Globus pallidus (tissue), 1 donor: ENCODE measurements around the gene SRSF10.
"Not testable (repeated sequence)": the region's sequence is repeated elsewhere in the genome, so short reads cannot be mapped to it uniquely, and the experiment has no call there.

Source experiments
- DNase-seq: peaks from one replicate; pipeline ENCODE4 v3.0.0-alpha.2; 2015; ENCODE audit warnings: low spot score

SRSF10 gene

DNA sequence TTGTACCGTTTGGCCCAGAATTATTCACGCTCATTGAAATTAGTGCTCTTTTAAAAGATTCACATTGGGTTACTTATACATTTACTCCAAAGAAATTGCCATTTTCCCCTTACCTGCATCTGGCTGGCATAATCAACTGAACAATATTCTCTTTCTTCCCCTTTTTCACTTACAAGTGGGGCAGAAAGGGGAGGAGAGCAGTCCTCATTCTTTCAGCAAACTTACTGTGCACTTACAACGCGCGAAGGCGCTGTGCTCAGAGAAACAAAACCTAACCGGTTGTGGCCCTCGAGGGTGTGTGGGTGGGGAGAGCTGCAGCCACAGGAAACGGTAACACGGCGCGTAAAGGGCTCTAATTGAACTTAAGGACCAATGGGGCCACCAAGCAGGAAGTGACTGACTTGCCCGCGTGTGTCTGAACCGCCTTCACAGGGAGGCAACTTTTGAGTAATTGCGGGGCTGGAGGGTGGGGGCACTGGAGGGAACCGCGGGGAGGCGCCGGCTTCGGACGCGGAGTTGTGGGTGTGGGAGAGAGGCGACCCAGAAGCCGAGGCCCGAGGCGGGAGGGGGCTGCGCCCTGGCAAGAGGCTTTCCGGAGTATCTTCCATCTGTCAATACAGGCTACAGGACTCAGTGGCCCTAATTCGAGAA is 21.2 kb downstream of the SRSF10 start:
- DNase-seq: peak; percentile 67

DNA sequence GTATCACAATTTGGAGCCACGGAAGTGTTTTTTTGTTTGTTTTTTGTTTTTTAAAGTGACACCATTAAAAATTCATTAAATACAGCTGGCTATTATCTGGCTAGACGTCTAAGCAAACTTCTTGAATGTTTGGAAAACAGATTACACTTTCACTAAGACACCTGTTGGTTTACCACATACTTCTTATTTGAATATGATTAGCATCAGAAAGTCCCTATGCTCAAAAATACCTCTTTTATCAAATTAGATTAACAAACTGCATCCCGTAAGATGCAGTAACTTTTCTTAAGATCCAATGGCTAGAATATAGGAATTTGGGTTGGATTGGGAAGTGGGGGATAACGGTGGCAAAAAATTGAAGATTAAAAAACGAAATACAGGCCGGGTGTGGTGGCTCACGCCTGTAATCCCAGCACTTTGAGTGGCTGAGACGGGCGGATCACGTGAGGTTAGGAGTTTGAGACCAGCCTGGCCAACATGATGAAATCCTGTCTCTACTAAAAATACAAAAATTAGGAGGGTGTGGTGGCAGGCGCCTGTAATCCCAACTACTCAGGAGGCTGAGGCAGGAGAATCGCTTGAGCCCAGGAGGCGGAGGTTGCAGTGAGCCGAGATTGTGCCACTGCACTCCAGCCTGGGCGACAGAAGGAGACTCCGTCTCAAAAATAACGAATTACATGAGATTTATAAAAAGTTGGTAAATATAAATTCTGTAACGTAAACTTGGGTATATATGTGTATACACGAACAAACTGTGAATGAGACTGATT is 21.9 kb downstream of the SRSF10 start:
- DNase-seq: not testable (repeated sequence)

DNA sequence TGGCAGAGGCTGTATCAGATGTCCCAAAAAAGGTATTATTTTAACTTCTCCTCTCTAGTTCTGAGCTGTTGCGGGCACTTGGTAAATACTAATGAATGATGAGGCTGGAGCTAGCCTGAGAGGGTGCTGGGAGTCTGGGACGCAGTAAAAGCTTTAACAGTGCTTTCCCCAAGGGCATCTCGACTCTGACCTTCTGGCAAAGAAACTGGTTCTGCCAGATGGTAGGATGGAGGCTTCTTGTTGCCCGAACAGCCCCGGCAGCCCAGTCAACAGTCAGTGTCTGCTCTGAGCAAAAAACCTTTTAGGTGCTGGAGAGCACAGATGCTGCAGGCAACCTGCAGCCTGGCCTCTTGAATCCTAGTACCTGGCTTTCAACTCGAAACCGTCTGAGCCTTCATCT is 23.0 kb downstream of the SRSF10 start:
- DNase-seq: no peak

DNA sequence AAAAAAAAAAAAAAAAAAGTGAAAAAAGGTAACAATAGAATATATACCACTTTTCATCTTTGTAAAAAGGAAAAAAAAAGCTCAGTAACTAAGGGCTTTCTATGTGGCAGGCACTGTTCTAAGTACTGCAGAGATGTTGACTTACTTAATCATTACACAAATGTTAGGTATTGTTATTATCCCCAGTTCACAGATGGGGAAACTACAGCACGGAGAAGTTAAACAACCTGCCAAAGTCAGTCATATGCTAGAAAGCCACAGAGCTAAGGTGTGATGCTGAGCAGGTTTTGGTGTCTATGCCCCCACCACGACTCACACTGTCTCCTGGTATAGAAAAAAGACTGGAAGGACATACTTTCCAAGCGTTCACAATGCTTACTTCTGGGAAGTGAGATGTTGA is 27.1 kb downstream of the SRSF10 start:
- DNase-seq: no peak

DNA sequence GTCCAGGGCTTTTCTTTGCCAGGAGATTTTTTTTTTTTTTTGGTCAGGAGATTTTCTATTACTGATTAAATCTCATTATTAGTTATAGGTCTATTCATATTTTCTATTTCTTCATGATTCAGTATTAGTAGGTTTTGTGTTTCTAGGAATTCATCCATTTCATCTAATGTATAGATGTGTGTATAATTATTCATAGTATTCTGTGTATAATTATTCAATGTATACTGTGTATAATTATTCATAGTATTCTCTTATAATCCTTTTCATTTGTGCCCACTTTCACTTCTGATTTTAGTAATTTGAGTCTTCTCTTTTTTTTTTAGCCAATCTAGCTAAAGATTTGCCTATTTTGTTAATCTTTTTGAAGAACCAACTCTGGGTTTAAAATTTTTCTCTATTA is 32.8 kb downstream of the SRSF10 start:
- DNase-seq: no peak

DNA sequence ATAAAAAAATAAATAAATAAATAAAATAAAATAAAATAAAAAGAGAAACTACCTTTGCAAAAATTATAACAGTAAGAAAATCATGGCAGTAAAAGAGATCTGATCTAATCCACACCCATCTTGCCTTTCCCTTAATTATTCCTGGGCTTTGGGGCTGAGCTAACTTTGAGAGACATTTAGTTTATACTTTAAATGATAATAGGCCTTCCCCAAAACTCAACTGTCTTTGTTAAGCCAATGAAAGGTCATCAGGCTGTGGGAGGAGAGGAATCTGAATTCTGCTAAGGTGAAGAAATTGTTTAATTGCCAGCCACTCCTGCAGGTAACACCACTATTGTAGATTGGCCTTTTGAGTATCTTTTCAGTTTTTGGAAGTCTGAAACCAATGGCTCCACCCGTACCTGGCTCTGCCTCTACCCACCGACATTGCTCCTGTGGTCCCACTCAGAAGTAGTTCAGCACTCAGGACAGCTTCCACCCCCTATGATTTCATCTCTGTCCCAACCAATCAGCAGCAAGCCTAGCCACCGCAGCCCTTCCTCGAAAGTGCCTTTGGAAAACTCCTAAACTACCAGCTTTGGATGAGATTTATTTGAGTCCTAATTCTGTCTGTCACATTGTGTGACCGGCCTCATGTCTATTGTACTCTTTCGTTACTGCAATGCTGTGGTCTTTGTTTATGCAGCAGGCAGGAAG is 43.5 kb downstream of the SRSF10 start:
- DNase-seq: no peak

DNA sequence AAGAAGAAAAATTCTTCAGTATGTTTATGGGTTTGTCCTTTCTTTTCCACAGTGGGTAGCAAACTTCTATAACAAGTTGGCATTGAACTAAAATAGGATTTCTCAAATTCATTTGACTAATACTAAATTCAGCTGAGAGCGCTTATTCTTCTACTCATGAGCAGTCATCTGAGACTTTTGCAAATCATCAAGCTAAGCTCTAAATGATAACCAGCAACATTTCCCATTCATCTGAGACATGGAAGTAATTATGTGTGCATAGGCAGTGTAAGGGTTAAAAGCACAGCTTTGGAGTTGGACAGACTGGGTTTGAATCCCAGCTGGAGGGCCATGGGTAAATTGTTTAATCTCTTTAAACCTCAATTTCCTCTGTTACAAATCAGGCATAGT is 48.6 kb downstream of the SRSF10 start:
- DNase-seq: no peak

DNA sequence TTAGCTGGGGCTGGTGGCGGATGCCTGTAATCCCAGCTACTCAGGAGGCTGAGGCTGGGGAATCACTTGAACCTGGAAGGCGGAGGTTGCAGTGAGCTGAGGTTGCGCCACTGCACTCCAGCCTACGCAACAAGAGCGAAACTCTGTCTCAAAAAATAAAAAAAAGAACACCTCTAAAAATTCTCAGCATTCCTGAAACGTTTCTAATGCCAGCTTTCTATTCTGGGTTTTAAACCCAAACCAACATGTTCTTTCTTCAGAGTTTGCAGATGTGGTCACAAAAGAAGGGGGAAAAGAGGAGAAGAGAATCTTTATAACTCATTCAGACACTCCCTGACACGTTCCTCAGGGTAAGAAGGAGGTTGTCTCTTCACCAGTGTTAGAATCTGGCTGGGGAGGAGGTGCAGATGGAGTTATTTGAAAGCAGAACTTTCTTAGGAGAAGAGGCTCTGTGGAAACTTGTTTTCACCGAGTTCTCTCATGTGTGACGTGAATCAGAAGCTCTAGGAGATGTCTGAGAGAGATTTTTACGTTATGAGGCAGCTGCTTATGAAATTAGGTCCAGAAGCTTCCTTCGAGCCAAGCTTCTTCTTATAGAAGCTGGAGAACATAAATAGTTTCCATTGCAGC is 49.2 kb downstream of the SRSF10 start:
- no peak for DNase-seq

DNA sequence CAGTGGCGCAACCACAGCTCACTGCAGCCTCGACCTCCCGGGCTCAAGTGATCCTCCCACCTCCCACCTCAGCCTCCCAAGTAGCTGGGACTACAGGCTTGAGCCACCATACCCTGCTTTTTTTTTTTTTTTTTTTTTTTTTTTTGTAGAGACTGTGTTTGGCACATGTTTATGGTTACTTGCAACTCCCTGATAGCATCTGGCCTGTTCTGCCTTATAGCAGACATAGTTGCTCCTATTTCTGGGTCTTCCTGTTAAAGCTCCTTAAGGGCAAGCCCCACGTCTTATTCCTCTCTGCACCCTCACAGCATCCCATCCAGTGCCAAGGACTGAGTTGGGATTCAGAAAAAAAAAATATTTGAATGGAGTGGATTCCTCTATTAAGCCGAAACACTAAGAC is 49.9 kb downstream of the SRSF10 start:
- DNase-seq: no peak

DNA sequence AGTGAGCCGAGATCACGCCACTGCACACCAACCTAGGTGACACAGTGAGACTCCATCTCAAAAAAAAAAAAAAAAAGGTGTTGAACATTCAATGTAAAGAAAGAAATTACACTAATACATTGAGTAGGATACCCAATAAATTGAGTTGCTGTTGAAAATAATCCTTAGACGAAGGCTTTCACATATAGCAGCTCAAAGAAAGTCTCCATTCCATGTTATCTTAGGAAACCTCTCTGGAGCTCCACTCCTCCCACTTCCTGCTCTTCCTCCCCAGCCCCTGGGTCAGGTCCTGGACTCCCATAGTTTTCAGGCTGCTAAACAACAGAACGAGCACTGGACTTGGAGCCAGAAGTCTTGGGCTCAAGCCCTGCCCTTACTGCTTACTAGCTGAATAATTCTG is 51.3 kb downstream of the SRSF10 start:
- no peak for DNase-seq

DNA sequence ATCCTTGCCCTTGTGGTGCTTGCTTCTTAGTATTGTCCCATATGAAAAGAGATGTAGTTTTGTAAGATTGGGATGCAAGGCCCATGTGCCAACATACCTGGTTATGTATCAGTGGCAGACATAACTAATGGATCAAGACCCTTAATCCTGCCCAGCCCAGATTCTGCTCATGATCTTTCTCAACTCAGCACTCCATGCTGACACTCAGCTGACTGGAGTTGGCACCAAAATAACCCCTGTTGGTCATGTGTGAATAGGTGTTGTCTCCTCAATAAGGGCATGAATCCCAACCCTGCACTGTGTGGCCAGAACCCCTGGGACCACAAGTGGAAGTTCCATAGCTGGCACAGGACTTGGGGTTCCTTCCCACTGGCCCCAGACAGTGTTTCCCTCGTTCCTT is 53.0 kb downstream of the SRSF10 start:
- no peak for DNase-seq

DNA sequence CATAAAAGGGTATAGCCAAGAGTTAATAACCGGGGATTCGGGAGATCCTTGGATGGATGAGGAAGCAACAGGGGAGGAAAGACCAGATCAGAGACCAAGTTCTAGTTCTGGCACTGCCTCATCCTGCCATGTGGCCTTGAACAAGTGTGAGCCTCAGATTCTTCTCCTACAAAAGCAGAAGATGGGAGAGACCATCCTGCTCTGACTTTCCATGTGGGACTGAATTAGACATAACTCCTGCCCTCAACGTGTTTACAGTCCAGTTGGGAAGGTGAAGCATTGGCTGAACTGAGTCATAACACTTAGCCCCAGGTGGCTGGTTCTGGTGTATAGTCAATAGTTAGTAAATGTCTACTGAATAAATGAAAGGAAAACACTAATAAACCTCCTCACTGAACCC is 54.8 kb downstream of the SRSF10 start:
- no peak for DNase-seq

DNA sequence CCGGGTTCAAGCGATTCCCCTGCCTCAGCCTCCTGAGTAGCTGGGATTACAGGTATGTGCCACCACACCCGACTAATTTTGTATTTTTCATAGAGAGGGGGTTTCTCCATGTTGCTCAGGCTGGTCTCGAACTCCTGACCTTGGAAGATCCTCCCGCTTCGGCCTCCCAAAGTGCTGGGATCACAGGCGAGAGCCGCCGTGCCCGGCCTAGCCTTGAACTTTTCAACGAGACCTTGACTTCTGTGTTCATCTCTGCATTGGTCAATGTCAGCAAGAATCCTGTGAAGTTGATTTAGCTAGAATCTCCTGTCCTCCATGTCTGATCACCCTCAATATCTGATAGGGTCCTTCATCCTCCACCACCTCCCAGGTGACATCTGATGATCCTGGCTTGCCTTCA is 55.5 kb downstream of the SRSF10 start:
- no peak for DNase-seq

DNA sequence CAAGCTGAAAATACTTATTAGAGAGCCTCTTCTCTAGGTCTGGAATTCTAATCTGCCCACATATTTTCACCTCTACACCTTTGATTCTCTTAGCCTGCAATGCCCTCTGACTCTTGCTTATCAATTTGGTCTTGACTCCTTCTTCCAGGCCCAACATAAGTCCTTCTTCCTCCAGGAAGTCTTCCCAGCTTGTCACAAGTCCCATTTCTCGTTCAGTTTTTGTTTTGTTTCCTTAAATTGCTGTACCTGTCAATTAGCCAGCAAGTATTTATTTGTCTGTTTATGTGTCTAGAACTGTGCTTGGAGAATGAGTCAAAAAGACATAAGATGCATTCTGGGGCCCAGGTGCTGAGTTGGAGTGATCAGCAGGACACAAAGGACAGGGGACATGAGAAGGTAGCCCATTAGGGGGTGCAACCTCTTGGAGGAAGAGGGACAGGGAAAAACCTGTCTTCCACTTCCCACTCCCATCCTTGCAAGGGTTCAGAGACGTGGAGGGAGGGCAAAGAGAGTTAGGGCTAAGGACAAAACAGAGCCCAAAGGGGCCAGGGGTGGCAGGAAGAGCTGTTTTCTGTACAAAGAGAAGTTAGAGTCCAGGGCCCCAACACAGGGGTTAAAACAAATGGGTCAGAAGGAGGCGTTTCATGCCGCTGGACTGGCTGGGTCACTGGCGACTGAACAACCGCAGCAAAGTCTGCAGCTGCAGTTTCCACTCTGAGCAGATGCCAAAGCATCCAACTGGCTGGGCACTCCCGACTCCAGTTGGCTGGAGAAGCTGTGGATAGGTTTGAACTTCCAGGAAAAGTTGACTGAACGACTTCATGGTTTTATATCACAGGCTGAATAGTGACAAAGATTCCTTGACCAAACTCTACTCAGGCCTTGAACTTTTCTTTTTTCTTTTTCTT is 56.3 kb downstream of the SRSF10 start:
- DNase-seq: no peak

DNA sequence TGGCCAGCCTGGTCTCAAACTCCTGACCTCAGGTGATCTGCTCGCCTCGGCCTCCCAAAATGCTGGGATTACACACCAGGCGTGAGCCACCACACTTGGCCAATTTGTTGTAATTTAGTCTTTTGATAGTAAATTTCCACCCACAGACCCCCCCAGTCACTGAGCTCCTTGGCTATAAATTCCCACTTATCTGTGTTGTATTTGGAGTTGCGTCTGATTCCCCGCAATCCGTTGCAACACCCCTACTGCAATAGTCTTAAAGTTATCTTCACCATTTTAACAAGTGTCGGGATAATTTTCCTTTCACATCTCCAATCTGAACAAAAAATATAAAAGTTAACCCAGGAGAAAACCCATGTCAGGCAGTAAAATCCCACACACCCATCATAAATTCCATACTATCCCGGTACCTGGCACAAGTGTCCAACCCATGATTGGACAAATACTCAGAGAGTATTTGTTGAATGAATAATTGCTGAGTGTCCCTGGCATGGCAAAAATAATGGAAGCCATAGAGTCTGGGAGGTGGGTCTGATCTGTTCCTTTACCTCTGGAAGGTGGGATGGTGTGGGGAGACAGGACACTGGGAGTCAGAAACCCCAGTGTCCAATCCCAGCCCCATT is 57.7 kb downstream of the SRSF10 start:
- DNase-seq: no peak

DNA sequence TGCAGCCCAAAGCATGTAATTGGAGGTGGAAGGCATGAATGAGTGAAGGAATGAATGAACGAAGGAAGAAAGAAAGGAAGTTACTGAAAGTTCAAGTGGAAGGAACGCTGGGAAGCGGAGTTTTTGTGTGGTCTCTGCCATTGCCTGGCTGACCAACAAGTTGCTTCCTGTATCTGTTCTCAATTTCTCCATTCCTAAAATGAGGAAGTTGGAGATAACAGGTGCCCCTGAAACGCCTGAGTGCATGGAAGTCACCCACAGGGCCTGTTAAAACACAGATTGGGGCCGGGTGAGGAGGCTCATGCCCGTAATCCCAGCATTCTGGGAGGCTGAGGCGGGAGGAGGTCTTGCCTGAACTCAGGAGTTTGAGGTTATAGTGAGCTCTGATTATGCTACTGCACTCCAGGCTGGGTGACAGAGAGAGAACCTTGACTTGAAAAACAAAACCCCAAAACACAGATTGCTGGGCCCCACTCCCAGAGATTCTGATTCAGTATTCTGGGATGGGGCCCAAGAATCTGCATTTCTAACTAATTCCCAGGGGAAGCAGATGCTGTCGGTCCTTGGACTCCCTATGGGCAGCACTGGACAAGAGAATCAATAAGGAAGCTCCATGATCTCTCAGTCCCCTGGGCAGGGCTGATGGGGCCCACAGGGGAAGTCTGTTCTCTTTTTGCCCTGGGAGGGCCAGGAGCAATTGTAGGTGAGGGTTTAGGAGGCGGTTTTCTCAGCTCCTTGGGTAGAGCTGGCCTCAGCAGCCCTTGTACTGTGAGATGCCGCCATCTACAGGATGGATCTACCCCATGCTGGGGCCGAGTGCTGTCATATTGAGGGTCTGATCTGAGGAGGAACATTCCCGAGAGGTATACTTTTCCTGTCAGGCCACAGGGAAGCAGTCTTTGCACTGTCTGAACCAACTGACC is 63.7 kb downstream of the SRSF10 start:
- peak; percentile 29 for DNase-seq

DNA sequence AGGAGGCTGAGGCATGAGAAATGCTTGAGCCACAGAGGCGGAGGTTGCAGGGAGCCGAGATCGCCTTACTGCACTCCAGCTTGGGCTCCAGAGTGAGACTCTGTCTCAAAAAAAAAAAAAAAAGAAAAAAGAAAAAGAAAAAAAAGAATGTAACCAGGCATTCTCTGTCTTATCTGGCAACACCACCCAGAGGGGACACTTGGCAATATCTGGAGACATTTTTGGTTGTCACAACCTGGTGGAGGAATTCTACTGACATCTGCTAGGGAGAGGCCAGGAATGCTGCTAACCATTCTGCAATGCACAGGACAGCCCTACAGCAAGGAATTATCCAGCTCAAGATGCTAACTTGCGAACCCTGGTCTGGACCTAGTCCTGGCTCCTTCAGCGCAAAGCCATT is 64.7 kb downstream of the SRSF10 start:
- no peak for DNase-seq

DNA sequence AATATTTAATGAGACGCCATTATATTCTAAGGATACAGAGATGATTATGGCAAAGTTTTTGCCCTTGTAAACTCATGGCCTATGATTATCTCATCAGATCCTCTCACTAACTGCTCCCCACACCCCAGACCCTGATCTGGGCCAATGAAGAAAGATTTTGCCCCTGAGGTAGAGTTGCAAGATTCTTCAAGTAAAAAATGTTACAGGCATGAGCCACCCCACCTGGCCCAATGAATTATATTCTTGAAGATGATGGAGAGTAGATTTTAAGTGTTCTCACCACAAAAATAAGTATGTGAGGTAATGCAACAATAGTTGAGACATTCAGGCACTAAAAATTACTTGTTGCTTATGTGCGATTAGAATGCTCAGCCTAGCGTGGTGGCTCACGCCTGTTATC is 65.2 kb downstream of the SRSF10 start:
- DNase-seq: no peak
